Left cardiac atrium (tissue), 4 donors: ENCODE results near the gene SUPT5H. TPM values are rescaled to one million over a fixed set of nuclear protein-coding genes. Genes with fewer than 3 reads are reported as not detected.

Source experiments
- ATAC-seq, 2 donors: fragments of 200-7000 bp; cut with Tn5 transposase; one replicate each; pipeline ENCODE4 v1.9.1; 2020; ENCODE audit warnings: mild to moderate bottlenecking in 2 of 2, moderate library complexity in 2 of 2
- DNase-seq: peaks from one replicate; pipeline ENCODE4 v3.0.0-alpha.2; 2020
- intact Hi-C, 2 donors: fragments of 100-400 bp; cut with DNase I; formaldehyde crosslinking; loops; one replicate each; pipeline versions ENCODE4 v1.14.1 to v1.15.1; 2022 to 2023
- total RNA-seq, 2 donors: library from RNA; stranded (reverse); fragmentation: NEBNext Ultra II Directional; extraction: Animal tissue kit (Norgen Biotek cat#: 25700); gene quantifications; one replicate each; pipeline ENCODE4 v1.2.1, GENCODE V29; 2021
- donor health status: DM: no; HTN: yes; CAD: no.
- donor health status: DM: no; HTN: yes; CAD: no; lungs with severe emphysema.
- donor health status: DM: yes; HTN: yes; CAD: no.
- donor health status: Dilated cardiomyopathy.

Gene SUPT5H
- total RNA-seq, 2 donors from 2014 or later, result 61.1 to 70.1 TPM

- intact Hi-C loops, result no loop called here
- no peak for DNase-seq
- ATAC-seq, result no peak
Measured at GRCh38 chr19:39420769-39421168, 24.6 kb upstream of the SUPT5H start.

- ATAC-seq, result no peak
- DNase-seq, result no peak
- intact Hi-C loops, result no loop called here
Measured at GRCh38 chr19:39422020-39422419, 23.4 kb upstream of the SUPT5H start.

DNA sequence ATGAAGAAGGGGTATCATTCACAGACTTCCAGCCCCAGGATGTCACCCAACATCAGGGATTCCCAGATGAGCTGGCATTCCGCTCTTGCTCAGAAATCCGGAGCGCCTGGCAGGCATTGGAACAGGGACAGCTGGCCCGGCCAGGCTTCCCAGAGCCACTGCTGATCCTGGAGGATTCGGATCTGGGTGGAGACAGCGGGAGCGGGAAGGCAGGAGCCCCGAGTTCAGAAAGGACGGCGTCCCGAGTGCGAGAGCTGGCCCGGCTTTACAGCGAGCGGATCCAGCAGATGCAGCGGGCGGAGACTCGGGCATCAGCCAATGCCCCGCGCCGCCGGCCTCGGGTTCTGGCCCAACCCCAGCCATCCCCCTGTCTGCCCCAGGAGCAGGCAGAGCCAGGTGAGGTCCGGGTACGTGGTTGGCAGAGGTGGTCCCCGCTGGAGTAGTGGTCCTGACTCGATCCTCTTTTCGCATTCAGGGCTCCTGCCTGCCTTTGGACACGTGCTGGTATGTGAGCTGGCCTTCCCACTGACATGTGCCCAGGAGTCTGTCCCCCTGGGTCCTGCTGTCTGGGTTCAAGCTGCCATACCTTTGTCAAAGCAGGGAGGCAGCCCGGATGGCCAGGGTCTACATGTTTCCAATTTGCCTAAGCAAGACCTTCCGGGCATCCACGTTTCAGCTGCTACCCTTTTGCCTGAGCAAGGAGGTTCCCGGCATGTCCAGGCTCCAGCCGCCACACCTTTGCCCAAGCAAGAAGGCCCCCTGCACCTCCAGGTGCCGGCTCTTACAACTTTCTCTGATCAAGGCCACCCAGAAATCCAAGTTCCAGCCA, 21.9 kb upstream of the SUPT5H start:
- no peak for DNase-seq
- ATAC-seq, result no peak
- intact Hi-C loops, result no loop called here

GRCh38 chr19:39424934-39425333, 20.4 kb upstream of the SUPT5H start:
- intact Hi-C loops, result no loop called here
- no peak for ATAC-seq
- no peak for DNase-seq

GRCh38 chr19:39425744-39426143, 19.6 kb upstream of the SUPT5H start:
- DNase-seq, result no peak
- ATAC-seq, result no peak
- intact Hi-C loops, result no loop called here

DNA sequence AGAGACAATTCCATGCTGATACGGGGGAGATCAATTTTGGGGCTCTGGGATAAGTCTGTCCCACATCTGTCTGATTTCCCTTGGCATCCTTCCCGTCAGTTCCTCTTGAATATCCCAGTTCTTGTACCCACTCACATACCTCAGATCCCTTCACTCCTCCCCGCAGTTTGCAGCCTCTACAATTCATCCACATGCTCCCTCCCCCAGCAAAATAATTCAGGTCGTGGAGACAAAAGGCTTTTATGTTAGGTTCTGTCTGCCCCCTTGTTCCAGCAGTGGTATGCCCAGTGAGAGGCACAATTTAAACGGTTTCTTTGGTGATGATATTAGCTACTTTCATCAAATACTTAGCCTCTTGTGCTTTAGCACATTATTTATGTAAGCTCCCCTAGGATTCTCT, 19.2 kb upstream of the SUPT5H start:
- no peak for ATAC-seq
- DNase-seq, result no peak
- intact Hi-C loops, result no loop called here

GRCh38 chr19:39427707-39428106, 17.7 kb upstream of the SUPT5H start:
- ATAC-seq, result no peak
- intact Hi-C loops, result no loop called here

DNA sequence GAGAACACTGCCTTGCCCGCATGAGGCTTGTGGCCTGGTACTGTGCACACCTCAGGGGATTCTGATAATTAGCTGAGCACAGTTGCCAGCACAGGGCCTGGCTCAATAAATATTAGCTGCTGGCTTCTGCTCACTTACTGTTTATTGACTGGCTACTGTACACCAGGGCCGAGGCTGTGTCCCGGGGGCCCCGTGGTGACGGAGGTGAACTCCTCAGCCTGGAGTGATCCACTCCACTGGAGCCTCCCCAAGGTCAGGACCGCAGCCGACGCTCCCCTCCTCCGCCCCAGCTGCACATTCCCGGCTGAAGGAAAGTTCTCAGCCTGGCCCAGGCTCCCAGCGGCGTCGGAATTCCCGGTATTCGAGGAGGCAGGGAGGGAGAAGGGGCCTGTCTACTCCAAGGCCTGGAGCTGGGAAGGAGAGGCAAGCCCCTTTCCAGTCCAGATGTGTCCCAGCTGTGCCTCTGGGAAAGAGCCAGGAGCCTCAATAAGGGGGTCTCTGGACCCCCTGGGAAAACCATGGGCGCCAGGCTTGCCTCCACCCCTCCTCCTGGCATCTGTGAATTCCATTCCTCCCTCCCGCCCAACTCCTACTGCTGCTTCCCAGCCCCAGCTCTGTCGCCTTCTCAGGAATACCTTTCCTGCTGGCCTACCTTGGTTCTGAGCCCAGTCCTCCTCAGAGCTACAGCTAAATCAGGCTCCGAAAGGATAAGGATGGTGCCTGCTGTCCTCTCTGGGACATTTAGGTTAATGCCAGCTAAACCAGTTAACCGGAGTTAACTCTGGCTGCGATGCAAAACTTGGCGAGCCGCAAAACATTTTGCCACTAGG, 16.9 kb upstream of the SUPT5H start:
- ATAC-seq (peak; percentile 79 to 91), DNase-seq (peak; percentile 78)
- intact Hi-C loops, result no loop called here

More at GRCh38 chr19:39427707-39428106, 17.7 kb upstream of the SUPT5H start:
- DNase-seq, result no peak

DNA sequence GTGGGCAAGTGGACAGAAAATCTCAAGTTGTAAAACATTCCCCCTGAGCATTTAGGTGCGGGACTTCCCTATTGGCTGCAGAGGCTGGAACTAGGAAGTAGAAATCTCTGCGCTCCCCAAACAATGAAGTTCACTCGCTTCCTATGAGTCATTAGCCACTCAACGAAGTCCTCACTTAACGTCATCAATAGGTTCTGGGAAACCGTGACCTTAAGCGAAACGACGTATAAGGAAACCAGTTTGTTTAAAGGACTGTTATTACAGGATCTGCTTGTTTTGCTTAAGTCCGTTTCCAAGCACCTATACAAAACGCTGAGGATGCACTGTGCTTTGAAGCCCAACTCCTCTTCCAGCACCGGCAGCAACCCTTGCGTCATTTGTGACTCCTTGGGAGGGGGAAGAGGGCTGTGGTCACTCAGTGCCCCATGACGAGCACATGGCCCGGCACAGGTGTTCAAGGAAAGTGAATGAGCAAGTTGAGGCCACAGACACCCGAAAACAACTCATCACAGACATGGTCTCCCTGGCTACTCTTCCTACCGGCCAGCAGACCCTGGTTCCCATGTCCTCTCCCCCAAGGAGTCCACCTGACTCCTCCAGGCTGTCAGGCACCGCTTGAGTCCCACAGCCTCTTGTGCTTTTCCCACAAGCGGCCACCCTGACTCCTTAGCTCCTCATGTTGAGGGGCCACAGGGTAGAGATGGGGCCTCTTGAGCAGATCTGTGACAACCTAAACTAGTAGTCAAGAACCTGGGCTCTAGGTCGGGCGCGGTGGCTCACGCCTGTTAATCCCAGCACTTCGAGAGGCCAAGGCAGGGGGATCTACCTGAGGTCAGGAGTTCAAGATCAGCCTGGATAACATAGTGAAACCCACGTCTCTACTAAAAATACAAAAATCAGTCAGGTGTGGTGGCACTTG, 14.4 kb upstream of the SUPT5H start:
- intact Hi-C loops, result no loop called here
- ATAC-seq (peak in 1 of 2 donors; percentile 24), DNase-seq (peak; percentile 57)

- ATAC-seq, result no peak
- no peak for DNase-seq
- intact Hi-C loops, result loop anchor here in 1 of 2 donors (2.0 kb wide), 1 partner anchor 16 kb away; no protein-coding TSS in a partner anchor
Measured at GRCh38 chr19:39432677-39433025, 12.7 kb upstream of the SUPT5H start.

DNA sequence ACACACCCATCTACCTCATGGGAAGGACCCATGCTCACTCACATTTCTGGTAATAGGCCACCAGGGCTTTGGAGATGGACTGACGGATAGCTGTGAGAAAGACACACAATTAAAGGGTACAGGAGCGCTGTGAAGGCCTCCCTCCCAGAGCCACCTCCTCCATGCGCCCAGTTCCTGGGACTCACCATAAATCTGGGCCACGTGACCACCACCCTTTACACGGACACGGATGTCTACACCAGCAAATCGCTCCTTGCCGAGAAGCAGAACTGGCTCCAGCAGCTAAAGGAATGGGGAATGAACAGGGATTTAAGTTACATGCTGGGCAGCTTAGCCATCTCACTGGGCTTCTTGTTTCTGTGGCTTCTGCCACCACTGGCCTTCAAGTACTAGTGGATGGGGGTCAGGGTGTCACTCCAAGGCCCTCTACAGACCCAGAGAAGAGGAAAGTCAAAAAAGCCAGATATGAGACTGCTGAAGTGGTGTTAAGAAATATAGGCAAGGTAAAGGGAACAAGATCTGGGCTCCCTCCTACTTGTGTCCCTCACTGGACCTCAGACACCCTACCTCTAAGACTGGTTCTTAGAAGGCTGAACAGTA, 11.8 kb upstream of the SUPT5H start:
- ATAC-seq (no peak), DNase-seq (no peak)
- intact Hi-C loops, result loop anchor here in 1 of 2 donors (2.0 kb wide), 1 partner anchor 17 kb away; no protein-coding TSS in a partner anchor

DNA sequence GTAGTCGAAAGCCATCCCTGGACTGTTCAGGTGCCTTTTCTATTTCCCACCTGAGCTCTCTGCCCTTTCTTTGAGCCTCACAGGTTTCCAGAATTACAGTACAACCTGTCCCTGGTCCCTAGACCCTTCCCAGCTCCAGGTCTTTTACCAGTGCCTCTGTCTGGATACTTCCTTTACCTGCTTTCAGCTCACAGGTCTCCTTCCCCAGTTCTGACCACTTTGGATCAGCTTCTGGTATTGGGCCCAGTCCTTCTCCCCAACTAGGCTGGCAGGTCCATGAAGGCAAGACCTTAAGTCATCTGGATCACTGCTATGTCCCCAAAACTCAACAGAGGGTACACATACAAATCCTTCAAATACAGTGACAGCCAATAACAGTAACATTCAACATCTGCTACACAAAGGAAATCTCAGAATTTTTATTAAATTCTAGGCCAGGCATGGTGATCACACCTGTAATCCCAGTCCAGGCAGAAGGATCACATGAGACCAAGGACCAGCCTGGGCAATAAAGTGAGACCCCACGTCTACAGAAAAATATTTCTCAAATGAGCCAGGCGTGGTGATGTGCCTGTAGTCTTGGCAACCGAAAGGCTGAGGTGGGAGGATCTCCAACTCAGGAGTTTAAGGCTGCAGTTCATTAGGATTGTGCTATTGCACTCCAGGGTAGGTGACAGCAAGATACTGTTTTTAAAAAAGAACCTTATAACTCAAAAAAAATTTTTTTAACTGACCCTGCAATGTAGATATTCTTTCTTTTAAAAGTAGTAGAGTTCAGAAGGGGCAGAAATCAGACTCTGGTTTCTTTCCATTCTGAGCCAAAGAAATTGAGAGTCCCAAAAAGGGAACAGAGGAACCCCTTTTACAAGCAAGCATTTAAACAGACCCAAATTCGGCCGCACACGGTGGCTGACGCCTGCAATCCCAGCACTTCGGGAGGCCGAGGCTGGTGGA, 11.0 kb upstream of the SUPT5H start:
- intact Hi-C loops, result no loop called here
- no peak for DNase-seq

DNA sequence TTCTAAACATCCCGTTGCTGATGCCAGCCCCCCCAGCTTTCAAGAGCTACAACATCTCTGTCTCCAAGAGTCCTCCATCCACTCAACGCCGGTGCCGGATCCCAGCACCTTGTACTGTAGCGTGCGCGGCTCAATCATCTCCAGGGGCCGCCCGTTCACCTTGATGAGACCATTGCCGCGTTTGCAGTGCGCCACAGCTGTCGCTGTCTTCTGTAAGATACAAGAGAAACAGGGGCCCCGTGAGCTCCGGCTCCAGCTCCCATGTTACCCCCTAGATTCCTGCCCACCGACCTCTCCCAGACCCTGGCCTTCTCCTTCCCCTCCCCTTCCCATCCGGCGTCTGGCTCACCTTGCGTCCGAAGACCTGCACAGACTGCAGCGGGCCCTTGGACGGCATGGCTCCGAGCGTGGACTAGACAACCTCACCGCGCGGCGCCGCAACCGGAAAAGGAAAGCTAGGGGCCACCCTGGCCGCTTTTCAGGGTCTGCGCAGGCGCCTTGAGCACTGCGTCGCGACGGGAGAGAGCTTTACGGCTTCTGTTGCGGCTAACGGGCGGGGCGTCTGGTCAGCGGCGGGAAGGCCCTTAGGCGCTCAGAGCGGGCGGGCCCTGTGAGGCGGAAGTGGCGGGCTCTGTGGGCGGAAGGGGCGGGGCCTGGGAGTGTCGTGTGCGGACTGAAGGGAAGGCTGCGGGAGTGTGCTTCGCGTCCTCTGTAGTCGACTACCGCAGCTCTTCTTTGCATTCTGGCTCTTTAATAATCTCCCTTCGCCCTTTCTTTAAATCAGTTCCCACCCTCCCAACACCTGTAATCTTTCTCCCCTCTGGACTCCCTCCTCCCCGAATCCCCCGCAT, 9.7 kb upstream of the SUPT5H start, which contains the start of gene RPS16:
Gene RPS16, minus strand, starts transcription at position 451 of the 851 bp plus-strand sequence. Its CDS starts 54 bp downstream, at position 397.
- ATAC-seq (peak; percentile 98 to 99), DNase-seq (peak; percentile 99)
- intact Hi-C loops, result no loop called here

More for the DNA sequence above, 11.0 kb upstream of the SUPT5H start:
- no peak for ATAC-seq

- ATAC-seq, result no peak
- intact Hi-C loops, result no loop called here
Measured at GRCh38 chr19:39436350-39436716, 9.0 kb upstream of the SUPT5H start.

DNA sequence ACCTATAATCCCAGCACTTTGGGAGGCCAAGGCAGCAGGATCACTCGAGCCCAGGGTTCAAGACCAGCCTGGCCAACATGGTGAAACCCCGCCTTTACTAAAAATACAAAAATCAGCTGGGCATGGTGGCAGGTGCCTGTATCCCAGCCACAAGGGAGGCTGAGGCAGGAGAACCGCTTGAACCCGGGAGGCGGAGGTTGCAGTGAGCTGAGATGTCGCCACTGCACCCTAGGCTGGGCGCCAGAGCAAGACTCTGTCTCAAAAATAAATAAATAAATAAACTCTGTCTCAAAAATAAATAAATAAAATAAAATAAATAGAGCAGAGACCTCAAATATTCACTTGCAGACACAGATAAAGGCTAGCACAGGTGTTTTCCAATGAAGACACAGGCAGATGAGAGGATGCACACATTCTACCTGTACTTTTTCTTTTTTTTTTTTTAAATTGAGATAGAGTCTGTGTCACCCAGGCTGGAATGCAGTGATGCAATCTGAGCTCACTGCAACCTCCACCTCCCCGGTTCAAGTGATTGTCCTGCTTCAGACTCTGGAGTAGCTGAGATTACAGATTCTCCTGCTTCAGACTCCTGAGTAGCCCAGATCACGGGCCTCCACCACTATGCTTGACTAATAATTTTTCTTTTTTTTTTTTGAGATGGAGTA, 7.0 kb upstream of the SUPT5H start:
- intact Hi-C loops, result no loop called here

More at GRCh38 chr19:39436350-39436716, 9.0 kb upstream of the SUPT5H start:
- DNase-seq, result no peak

DNA sequence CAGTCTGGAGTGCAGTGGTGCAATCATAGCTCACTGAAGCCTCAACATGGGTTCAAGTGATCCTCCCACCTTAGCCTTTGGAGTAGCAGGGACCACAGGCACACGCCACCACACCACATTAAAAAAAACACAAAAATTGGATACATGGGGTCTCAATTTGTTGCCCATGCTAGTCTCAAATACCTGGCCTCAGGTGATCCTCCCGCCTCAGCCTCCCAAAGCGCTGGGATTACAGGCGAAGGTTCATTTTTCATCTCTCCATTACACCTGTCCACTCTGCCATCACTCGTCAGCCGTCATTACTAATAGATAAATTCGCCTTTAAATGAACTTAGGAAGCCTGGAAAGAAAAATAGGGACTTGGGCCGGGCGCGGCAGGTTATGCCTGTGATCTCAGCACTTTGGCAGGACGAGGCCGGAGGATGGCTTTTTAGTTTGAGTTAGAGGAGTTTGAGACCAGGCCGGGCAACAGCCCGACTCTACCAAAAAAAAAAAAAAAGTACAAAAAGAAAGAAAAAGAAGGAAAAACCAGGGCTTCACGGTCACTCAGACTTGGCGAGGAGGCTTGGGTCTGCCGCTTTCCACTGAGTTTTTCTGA, 685 bp upstream of the SUPT5H start:
- ATAC-seq (peak; percentile 4 to 7), DNase-seq (no peak)
- intact Hi-C loops, result loop anchor here in 1 of 2 donors (5.0 kb wide), 1 partner anchor 88 kb away; the partner anchor contains the start of gene EID2B

More for the DNA sequence above, 7.0 kb upstream of the SUPT5H start:
- ATAC-seq (no peak), DNase-seq (no peak)
